Smooth muscle cell of the brain vasculature (primary cell): Measurements from ENCODE around the gene DENND4C.
"Not testable (repeated sequence)": the region's sequence is repeated elsewhere in the genome, so short reads cannot be mapped to it uniquely, and the experiment has no call there.

Experiments
- DNase-seq: peaks from one replicate; pipeline ENCODE4 v3.0.0-alpha.2; 2012; ENCODE audit warnings: low read depth, low spot score

The DENND4C gene

GRCh38 chr9:19266778-19267384, 36.4 kb downstream of the DENND4C start:
- not testable (repeated sequence) for DNase-seq

DNA sequence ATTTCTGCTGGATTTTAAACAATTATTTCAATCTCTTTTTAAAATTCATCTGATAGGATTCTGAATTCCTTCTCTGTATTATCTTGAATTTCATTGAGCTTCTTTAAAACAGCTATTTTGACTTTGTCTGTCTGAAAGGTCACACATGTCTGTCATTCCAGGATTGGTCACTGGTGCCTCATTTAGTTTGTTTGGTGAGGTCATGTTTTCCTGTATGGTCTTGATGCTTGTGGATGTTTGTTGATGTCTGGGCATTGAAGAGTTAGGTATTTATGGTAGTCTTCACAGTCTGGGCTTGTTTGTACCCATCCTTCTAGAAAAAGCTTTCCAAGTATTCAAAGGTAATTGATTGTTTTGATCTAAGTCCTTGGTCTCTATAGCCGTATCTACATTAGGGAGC, 39.1 kb downstream of the DENND4C start:
- DNase-seq, result no peak

DNA sequence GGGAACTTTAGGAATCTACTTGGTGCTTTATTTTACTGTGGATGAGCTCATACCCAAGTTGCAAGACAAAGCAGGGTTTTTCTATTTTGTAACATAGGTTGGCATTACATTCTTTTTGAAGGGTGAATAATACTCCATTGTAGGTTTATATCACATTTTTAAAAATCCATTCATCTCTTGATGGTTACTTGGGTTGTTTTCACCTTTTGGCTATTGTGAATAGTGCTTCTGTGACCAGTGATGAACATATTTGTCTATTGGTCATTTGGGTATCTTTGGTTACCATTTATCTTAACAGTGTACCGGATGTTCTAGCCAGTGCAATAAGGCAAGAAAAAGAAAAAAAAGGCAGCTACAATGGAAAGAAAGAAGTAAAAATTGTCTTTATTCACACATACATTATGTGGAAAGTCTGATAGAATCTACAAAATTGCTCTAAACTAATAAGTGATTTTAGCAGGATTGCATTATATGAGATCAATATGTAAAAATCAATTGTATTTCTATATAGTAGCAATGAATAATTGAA, 40.0 kb downstream of the DENND4C start:
- no peak for DNase-seq

GRCh38 chr9:19271081-19271480, 40.6 kb downstream of the DENND4C start:
- DNase-seq, result no peak

GRCh38 chr9:19281801-19282200, 51.3 kb downstream of the DENND4C start:
- DNase-seq, result no peak

GRCh38 chr9:19283072-19283710, 52.7 kb downstream of the DENND4C start:
- no peak for DNase-seq

- no peak for DNase-seq
Observed at GRCh38 chr9:19284729-19285128, 54.2 kb downstream of the DENND4C start.

DNA sequence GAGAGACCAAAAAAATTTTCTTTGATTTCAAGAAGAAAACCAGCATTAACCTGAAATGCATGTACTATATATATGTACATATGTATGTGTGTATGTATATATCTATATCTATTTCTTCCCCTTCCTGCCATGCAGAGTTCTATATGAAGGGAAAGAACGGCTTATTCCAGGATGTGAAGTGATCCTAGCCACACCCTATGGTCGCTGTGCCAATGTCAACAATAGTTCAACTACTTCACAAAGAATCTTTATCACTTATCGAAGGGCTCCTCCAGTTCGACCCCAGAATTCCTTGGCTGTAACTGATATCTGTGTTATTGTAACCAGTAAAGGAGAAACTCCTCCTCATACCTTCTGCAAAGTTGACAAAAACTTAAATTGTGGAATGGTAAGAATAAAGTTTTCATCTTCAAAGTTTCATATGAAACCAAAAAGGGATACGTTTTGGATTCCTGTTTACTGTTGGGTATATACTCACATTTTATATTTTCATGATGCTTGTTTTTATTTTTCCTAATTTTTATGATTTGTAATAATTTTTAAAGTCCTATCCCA, 56.2 kb downstream of the DENND4C start:
- no peak for DNase-seq

DNA sequence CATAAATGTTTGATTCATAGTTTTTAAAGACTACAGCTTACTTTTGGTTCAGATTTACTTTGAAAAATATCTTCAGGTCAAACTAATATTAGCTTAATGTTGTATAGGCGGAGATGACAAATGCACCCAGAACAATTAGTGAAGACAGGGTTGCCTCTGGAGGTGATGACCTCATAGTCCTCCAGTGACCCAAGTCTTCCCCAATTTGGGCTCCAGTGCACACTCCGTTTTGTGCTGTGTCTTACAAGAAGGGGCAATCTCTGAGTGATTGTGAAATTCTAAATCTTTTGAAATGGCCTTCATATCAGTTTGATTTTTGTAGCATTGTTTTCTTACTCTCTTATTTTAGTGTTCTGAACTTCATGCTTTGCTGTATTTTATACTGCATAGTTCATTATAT, 57.6 kb downstream of the DENND4C start:
- DNase-seq, result no peak

DNA sequence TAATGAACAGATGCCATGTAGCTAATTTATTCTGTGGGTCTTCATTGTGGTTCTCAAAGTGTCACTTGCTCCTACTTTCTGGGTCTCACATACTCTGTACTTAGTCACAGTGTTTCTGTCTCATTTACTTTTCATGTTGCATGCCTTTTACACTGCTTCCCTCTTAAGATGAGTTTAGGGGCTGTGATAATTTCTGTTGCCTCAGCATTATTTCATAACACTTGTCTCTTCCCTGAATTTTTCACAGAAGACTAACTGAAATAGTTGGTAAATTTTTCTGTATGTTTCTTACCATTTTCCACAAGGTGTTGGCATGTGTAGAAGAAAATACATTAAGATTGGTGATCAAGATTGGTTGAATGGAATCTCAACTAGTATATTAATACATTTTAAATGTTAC, 59.6 kb downstream of the DENND4C start:
- no peak for DNase-seq

DNA sequence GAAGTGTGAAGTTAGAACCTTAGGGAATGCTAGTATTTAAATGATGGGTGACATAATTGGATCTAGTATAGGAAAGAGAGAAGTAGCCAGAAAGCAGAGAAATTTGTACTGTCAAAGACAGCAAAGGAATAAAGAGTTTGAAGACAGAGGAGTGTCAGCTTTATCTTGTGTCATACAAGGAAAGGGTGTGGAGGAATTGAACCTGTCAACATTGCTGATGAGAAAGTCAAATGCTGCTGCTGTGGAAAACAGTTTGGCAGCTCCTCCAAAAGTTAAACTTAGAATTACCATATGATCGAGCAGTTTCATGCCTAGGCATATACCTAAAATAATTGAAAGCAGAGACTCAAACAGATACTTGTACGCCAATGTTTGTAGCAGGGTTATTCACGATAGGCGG, 63.7 kb downstream of the DENND4C start:
- DNase-seq, result no peak

GRCh38 chr9:19298436-19299000, 68.0 kb downstream of the DENND4C start:
- DNase-seq, result no peak

DNA sequence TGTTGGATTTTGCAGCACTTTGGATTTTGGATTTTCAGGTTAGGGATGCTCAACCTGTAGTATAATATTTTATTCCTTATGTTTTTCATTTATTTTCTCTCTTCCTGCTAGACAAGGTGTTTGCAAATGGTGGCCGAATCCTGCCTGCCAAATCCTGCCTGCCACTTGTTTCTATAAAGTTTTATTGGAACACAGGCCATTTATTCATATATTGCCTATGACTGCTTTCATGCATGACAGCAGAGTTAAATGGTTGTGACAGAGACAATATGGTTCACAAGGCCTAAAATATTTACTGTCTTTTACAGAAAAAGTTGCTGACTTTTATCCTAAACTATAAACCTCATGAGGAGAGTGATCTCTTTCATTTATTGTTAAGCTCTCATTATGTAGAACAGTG, 72.7 kb downstream of the DENND4C start:
- DNase-seq, result no peak

- DNase-seq, result no peak
Observed at GRCh38 chr9:19306568-19306967, 76.1 kb downstream of the DENND4C start.

GRCh38 chr9:19310246-19310645, 79.8 kb downstream of the DENND4C start:
- no peak for DNase-seq

- DNase-seq, result no peak
Observed at GRCh38 chr9:19313573-19313972, 83.1 kb downstream of the DENND4C start.

GRCh38 chr9:19320495-19320894, 90.0 kb downstream of the DENND4C start:
- DNase-seq, result no peak

DNA sequence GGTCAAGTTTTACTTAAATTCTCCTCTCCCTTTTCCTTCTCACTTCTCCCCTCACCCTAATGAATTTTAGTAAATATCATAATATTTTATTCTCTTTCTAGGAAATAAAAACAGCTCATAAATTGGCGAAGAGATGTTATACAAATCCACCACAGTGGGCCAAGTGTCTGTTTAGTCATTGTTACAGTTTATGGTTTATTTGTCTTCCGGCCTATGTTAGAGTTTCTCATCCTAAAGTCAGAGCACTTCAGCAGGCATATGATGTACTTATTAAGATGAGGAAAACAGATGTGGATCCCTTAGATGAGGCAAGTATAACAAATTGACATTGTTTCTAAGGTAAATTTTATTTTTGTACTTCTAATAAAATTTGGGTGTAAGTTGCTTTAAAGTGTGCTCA, 101.4 kb downstream of the DENND4C start:
- no peak for DNase-seq

DNA sequence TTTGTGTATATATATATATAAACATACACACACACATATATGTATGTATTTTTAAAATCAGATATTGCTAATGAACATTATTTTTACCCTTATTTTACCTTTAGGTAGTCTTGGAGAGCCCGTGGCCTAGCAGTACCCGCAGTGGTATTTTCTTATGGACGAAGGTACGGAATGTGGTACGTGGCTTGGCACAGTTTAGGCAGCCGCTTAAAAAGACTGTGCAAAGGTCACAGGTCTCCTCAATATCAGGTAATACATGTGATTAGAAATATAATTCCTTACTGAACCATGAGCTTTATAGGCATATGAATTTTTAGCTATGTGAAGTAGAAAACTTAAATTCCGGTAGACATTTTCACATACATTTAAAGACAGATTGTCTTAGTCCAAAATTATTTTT, 105.7 kb downstream of the DENND4C start:
- no peak for DNase-seq

- DNase-seq, result no peak
Observed at GRCh38 chr9:19342947-19343346, 112.5 kb downstream of the DENND4C start.

DNA sequence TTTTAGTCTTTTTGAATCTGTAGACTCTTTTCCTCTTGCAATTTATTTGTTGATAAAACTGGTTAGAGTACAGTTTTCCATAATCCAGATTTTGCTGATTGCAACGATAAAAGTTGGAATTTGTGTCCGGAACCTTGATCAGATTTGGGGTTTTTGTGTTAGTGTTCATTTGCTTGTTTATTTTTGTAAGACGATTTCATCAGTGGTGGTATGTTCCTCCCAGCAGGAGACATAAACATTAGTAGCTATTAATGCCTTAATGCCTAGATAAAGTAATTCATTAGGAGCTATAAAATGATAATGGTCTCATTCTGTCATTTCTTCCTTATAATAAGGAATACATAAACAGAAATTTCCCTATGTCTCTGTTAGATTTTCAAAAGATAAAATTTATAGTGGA, 128.2 kb downstream of the DENND4C start:
- no peak for DNase-seq

GRCh38 chr9:19369107-19369506, 138.6 kb downstream of the DENND4C start:
- DNase-seq, result no peak

DNA sequence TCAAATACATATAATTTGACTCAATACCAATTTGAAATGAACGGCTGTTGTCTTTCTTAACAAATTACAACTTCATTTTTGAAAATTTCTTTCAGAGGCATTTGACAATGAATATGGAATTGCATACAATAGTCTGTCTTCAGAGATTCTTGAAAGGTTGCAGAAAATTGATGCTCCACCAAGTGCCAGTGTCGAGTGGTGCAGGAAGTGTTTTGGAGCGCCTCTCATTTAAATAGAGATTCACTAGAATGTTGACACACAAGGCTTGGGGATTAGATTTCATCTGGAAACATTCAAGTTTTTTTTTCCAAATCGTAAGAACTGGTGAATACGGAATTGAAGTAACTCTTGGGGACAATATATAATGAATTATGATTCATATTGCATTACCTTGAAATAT, 141.4 kb downstream of the DENND4C start:
- no peak for DNase-seq
